GM18520 (cell line): Measurements from ENCODE around the gene TRMT112.

Source experiments
- ATAC-seq: cut with Tn5 transposase; IDR thresholded peaks from one replicate; pipeline ENCODE4 v1.9.1; 2021; ENCODE audit not compliant: unreplicated experiment

The TRMT112 gene

GRCh38 chr11:64294774-64295173 lies 22.6 kb downstream of the TRMT112 start:
- ATAC-seq, result no peak

GRCh38 chr11:64292460-64293254 lies 24.7 kb downstream of the TRMT112 start:
- ATAC-seq, result no peak

GRCh38 chr11:64291752-64292459 lies 25.5 kb downstream of the TRMT112 start:
- ATAC-seq, result no peak

- ATAC-seq, result no peak
These were observed 26.1 kb downstream of the TRMT112 start, which contains the start of gene KCNK4 for GRCh38 chr11:64291262-64291751. Gene KCNK4, plus strand, starts transcription at chr11:64291302. Its CDS starts 1,717 bp downstream, at chr11:64293019.

- ATAC-seq, result no peak
These were observed 26.8 kb downstream of the TRMT112 start for GRCh38 chr11:64290352-64291261.

GRCh38 chr11:64289002-64289564 lies 28.3 kb downstream of the TRMT112 start:
- no peak for ATAC-seq

GRCh38 chr11:64288353-64288750 lies 29.0 kb downstream of the TRMT112 start:
- ATAC-seq, result no peak

GRCh38 chr11:64287676-64288352 lies 29.5 kb downstream of the TRMT112 start:
- no peak for ATAC-seq

GRCh38 chr11:64286801-64287159 lies 30.6 kb downstream of the TRMT112 start:
- no peak for ATAC-seq

- no peak for ATAC-seq
These were observed 31.2 kb downstream of the TRMT112 start for GRCh38 chr11:64285885-64286800.

GRCh38 chr11:64284962-64285884 lies 32.1 kb downstream of the TRMT112 start, which contains the start of gene GPR137:
Gene GPR137, plus strand, starts transcription at chr11:64285848. Its CDS starts 677 bp downstream, at chr11:64286525.
- peak; percentile 61 for ATAC-seq

- ATAC-seq, result peak; percentile 58
These were observed 33.1 kb downstream of the TRMT112 start, which contains the start of gene BAD for GRCh38 chr11:64284048-64284961. Gene BAD, minus strand, starts transcription at chr11:64284665. Its CDS starts 297 bp downstream, at chr11:64284368.

GRCh38 chr11:64283092-64283491 lies 34.3 kb downstream of the TRMT112 start:
- no peak for ATAC-seq

GRCh38 chr11:64281957-64282770 lies 35.2 kb downstream of the TRMT112 start:
- ATAC-seq, result no peak

- ATAC-seq, result no peak
These were observed 38.7 kb downstream of the TRMT112 start for GRCh38 chr11:64278576-64279190.
